Fibroblast of the aortic adventitia (primary cell): ENCODE data around the gene SERPING1. TPM values are rescaled to one million over a fixed set of nuclear protein-coding genes. Genes with fewer than 3 reads are reported as not detected.

ENCODE experiments used
- DNase-seq: peaks from one replicate; pipeline ENCODE4 v3.0.0-alpha.2; 2010; ENCODE audit warnings: low read depth
- H3K4me3 ChIP-seq: 2 replicates; pipeline ENCODE4 v1.5.1; 2011; ENCODE audit warnings: low read depth, mild to moderate bottlenecking, control low read depth, low read length, moderate library complexity
- CTCF ChIP-seq: IDR thresholded peaks from 2 replicates; pipeline ENCODE4 v1.5.1; 2011; ENCODE audit warnings: mild to moderate bottlenecking, low read length, control low read depth, inconsistent platforms; ENCODE audit not compliant: insufficient read depth
- total RNA-seq: library from RNA; depleted of rRNA; stranded (reverse); fragments of >200 nt; gene quantifications from 2 replicates; pipeline ENCODE4 v1.2.3, GENCODE V29; 2012; ENCODE audit warnings: low replicate concordance

The SERPING1 gene
- total RNA-seq, 1 donor, result 64.9 TPM

GRCh38 chr11:57605028-57605420, 7.5 kb downstream of the SERPING1 start:
- TF ChIP-seq CTCF, result no peak
- H3K4me3 ChIP-seq, result no peak overlapping the region
- no peak for DNase-seq

- no peak overlapping the region for H3K4me3 ChIP-seq
- no peak for TF ChIP-seq CTCF
- DNase-seq, result no peak
These were observed 12.7 kb downstream of the SERPING1 start for GRCh38 chr11:57610170-57610569.

GRCh38 chr11:57614234-57614772, 16.8 kb downstream of the SERPING1 start:
- no peak for DNase-seq
- no peak for TF ChIP-seq CTCF
- H3K4me3 ChIP-seq, result no peak overlapping the region

GRCh38 chr11:57615308-57615707, 17.8 kb downstream of the SERPING1 start:
- no peak overlapping the region for H3K4me3 ChIP-seq
- no peak for TF ChIP-seq CTCF
- no peak for DNase-seq

- no peak for TF ChIP-seq CTCF
- no peak overlapping the region for H3K4me3 ChIP-seq
- DNase-seq, result no peak
These were observed 19.1 kb downstream of the SERPING1 start for GRCh38 chr11:57616595-57616994.

GRCh38 chr11:57618438-57618837, 21.0 kb downstream of the SERPING1 start:
- DNase-seq, result no peak
- H3K4me3 ChIP-seq, result no peak overlapping the region
- no peak for TF ChIP-seq CTCF

GRCh38 chr11:57619331-57619730, 21.8 kb downstream of the SERPING1 start:
- no peak for TF ChIP-seq CTCF
- DNase-seq, result no peak
- H3K4me3 ChIP-seq, result no peak overlapping the region
